H1 (cell line): Measurements from ENCODE around the gene ZNF396. TPM values are rescaled to one million over a fixed set of nuclear protein-coding genes. Genes with fewer than 3 reads are reported as not detected.
A peak's percentile ranks its signal among the peaks of the same experiment; 100 is the strongest.

Experiments
- EGR1 ChIP-seq: IDR thresholded peaks from 2 replicates; pipeline ENCODE4 v1.6.1; 2011; ENCODE audit warnings: low read depth, low read length, borderline replicate concordance
- JUN ChIP-seq: IDR thresholded peaks from 2 replicates; pipeline ENCODE4 v1.6.1; 2011; ENCODE audit warnings: low read depth, mild to moderate bottlenecking, improper control_type of control experiment, low read length
- NRF1 ChIP-seq: IDR thresholded peaks from 2 replicates; pipeline ENCODE4 v1.6.1; 2011; ENCODE audit warnings: mild to moderate bottlenecking, low read depth, low read length, improper control_type of control experiment
- polyA plus RNA-seq, 7 experiments: library from polyadenylated mRNA; depleted of rRNA in 3 of 7; stranded (reverse) in 5 of 7; unstranded in 2 of 7; fragments of >200 nt in 5 of 7; fragments of 200-250 nt in 2 of 7; gene quantifications; 1 replicate in 5 of 7; 2 replicates in 1 of 7; 4 replicates in 1 of 7; pipeline versions ENCODE4 v1.2.1 to v1.2.3, GENCODE V29; 2011 to 2013; ENCODE audit warnings: missing spikeins in 2 of 7, mixed read lengths in 2 of 7
- total RNA-seq: library from RNA; stranded (reverse); fragmentation: NEBNext Ultra II Directional; extraction: Animal tissue kit (Norgen Biotek cat#: 25700); gene quantifications from 2 replicates; pipeline ENCODE4 v1.2.1, GENCODE V29; 2021
- TF ChIP-seq, protein P1 (sequence below): fragments of 300-600 bp; sonication (generic); IDR thresholded peaks from 2 replicates; pipeline ENCODE4 v1.7.1; 2012; ENCODE audit warnings: low read length, moderate library complexity, mild to moderate bottlenecking, inconsistent platforms; ENCODE audit not compliant: insufficient replicate concordance

ZNF396 gene
- total and polyA plus RNA-seq, 2 of the 8 experiments (the other 6 are each of a cell fraction or from before 2014, with no cell fraction given): 0.44 to 0.74 TPM

DNA sequence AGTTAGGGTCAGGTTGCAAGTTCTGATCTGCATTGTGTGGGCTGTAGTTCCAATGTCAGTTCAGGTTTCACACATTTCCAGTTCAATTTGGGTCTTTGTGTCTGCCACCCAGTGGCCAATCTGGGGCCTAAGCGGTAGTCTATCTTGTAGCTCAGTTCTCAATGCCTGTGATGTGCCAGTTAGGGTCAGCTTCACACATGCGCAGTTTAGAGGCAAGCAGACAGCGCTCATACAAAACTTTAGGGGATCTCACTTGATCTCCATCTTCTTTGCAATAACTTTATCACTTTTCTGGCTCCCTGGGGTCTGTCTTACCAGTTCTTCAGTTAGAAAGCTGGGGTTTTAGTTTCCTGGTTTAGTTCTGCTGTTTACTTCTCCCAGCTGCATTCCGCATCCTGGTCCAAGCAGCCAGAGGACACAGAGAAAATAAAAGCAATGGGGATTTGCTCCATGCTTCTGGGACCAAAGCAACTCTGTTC lies 22.0 kb downstream of the ZNF396 start (continued):
- TF ChIP-seq, protein P1, sequence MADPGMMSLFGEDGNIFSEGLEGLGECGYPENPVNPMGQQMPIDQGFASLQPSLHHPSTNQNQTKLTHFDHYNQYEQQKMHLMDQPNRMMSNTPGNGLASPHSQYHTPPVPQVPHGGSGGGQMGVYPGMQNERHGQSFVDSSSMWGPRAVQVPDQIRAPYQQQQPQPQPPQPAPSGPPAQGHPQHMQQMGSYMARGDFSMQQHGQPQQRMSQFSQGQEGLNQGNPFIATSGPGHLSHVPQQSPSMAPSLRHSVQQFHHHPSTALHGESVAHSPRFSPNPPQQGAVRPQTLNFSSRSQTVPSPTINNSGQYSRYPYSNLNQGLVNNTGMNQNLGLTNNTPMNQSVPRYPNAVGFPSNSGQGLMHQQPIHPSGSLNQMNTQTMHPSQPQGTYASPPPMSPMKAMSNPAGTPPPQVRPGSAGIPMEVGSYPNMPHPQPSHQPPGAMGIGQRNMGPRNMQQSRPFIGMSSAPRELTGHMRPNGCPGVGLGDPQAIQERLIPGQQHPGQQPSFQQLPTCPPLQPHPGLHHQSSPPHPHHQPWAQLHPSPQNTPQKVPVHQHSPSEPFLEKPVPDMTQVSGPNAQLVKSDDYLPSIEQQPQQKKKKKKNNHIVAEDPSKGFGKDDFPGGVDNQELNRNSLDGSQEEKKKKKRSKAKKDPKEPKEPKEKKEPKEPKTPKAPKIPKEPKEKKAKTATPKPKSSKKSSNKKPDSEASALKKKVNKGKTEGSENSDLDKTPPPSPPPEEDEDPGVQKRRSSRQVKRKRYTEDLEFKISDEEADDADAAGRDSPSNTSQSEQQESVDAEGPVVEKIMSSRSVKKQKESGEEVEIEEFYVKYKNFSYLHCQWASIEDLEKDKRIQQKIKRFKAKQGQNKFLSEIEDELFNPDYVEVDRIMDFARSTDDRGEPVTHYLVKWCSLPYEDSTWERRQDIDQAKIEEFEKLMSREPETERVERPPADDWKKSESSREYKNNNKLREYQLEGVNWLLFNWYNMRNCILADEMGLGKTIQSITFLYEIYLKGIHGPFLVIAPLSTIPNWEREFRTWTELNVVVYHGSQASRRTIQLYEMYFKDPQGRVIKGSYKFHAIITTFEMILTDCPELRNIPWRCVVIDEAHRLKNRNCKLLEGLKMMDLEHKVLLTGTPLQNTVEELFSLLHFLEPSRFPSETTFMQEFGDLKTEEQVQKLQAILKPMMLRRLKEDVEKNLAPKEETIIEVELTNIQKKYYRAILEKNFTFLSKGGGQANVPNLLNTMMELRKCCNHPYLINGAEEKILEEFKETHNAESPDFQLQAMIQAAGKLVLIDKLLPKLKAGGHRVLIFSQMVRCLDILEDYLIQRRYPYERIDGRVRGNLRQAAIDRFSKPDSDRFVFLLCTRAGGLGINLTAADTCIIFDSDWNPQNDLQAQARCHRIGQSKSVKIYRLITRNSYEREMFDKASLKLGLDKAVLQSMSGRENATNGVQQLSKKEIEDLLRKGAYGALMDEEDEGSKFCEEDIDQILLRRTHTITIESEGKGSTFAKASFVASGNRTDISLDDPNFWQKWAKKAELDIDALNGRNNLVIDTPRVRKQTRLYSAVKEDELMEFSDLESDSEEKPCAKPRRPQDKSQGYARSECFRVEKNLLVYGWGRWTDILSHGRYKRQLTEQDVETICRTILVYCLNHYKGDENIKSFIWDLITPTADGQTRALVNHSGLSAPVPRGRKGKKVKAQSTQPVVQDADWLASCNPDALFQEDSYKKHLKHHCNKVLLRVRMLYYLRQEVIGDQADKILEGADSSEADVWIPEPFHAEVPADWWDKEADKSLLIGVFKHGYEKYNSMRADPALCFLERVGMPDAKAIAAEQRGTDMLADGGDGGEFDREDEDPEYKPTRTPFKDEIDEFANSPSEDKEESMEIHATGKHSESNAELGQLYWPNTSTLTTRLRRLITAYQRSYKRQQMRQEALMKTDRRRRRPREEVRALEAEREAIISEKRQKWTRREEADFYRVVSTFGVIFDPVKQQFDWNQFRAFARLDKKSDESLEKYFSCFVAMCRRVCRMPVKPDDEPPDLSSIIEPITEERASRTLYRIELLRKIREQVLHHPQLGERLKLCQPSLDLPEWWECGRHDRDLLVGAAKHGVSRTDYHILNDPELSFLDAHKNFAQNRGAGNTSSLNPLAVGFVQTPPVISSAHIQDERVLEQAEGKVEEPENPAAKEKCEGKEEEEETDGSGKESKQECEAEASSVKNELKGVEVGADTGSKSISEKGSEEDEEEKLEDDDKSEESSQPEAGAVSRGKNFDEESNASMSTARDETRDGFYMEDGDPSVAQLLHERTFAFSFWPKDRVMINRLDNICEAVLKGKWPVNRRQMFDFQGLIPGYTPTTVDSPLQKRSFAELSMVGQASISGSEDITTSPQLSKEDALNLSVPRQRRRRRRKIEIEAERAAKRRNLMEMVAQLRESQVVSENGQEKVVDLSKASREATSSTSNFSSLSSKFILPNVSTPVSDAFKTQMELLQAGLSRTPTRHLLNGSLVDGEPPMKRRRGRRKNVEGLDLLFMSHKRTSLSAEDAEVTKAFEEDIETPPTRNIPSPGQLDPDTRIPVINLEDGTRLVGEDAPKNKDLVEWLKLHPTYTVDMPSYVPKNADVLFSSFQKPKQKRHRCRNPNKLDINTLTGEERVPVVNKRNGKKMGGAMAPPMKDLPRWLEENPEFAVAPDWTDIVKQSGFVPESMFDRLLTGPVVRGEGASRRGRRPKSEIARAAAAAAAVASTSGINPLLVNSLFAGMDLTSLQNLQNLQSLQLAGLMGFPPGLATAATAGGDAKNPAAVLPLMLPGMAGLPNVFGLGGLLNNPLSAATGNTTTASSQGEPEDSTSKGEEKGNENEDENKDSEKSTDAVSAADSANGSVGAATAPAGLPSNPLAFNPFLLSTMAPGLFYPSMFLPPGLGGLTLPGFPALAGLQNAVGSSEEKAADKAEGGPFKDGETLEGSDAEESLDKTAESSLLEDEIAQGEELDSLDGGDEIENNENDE: no peak
- TF ChIP-seq JUN: no peak
- peak; percentile 36; the same call in 1 of the 2 replicates for TF ChIP-seq NRF1
- no peak for TF ChIP-seq EGR1
